Suprapubic skin (tissue), 3 donors: ENCODE results near the gene KCTD19.

Source experiments
- CTCF ChIP-seq, 2 donors: fragments of 200-600 bp in 1 of 2; fragments of 450-650 bp in 1 of 2; sonication (generic) in 1 of 2; IDR thresholded peaks; one replicate each; pipeline ENCODE4 v1.5.1; 2016 to 2019; ENCODE audit warnings: antibody characterized with exemption in 2 of 2, mild to moderate bottlenecking in 1 of 2, moderate library complexity in 1 of 2
- EP300 ChIP-seq: sonication (generic); formaldehyde crosslinking; IDR thresholded peaks from one replicate; pipeline ENCODE4 v1.6.1; 2017; ENCODE audit warnings: antibody characterized with exemption
- POLR2A ChIP-seq, 2 donors: fragments of 450-650 bp; IDR thresholded peaks; one replicate each; pipeline ENCODE4 v1.6.1; 2017; ENCODE audit warnings: antibody characterized with exemption in 2 of 2, mild to moderate bottlenecking in 2 of 2, moderate library complexity in 2 of 2

GRCh38 chr16:67345401-67345800 lies 18.9 kb upstream of the KCTD19 start:
- TF ChIP-seq CTCF (IDR thresholded peaks at IDR 0.05) (no peak), POLR2A (IDR thresholded peaks at IDR 0.05) (no peak), EP300 (no peak)
